GM18858 (cell line): ENCODE measurements around the gene CPXM1.

Source experiments
- ATAC-seq: cut with Tn5 transposase; IDR thresholded peaks from one replicate; pipeline ENCODE4 v1.9.1; 2021; ENCODE audit not compliant: unreplicated experiment

Gene CPXM1

DNA sequence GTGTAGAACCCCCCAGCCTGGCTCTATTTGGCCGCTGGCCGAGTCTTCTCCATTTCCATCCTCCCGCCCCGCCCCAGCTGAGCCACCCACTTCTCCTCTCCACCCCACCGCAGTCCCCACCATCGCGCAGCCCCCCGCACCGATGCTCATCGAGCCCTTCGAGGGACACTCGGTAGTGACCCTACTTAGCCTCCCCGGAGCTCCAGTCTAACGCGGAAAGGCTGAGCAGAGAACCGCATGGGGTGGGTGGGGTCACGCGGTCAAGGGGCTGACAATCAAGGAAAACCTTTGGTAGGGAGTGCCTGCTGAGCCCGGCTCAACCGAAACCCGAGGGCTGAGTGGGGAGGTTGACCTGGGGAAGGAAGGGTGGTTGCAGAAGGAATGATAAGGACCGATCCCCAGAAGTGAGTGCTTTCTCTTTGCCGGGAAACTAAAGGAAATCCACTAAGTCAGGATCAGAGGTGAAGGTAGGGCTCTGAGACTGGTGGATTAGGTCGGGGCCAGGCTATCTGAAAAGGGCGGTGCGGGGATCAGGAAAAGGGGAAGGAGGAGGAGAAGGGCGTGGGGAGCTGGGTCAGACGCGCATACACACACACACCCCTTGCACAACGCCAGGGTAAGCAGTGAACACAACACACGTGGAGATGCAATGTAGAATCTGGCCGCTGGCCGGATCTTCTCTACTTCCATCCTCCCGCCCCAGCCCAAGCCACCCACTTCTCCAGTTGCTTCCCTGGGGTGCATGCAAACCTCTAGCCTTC, 49.8 kb downstream of the CPXM1 start:
- no peak for ATAC-seq

DNA sequence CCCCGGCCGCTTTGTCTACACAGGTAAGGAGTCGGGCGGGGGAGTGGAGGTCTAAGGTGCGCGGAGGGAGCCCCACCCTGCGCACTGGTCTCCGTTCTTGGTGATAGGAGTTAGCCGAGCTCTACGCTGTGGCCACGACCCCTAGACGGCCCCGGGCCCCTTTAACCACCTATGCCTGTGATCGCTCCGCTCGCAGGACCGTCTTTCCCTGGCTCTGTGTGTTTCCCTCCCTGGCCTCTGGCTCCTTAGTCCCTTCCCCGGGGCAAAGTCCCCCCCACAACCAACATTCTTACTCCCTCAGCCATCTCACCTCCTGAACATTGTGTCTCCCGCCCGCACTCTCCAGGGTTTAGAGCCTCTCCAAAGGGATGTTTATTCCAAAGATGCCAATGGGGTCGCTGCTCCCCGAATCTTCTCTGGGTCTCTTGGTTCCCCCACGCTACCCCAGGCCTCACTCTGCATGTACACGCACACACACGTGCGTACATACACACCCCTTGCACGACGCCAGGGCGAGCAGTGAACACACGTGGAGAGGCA, 50.4 kb downstream of the CPXM1 start:
- ATAC-seq, result no peak

- no peak for ATAC-seq
These were observed 51.0 kb downstream of the CPXM1 start for GRCh38 chr20:2749343-2749950.

DNA sequence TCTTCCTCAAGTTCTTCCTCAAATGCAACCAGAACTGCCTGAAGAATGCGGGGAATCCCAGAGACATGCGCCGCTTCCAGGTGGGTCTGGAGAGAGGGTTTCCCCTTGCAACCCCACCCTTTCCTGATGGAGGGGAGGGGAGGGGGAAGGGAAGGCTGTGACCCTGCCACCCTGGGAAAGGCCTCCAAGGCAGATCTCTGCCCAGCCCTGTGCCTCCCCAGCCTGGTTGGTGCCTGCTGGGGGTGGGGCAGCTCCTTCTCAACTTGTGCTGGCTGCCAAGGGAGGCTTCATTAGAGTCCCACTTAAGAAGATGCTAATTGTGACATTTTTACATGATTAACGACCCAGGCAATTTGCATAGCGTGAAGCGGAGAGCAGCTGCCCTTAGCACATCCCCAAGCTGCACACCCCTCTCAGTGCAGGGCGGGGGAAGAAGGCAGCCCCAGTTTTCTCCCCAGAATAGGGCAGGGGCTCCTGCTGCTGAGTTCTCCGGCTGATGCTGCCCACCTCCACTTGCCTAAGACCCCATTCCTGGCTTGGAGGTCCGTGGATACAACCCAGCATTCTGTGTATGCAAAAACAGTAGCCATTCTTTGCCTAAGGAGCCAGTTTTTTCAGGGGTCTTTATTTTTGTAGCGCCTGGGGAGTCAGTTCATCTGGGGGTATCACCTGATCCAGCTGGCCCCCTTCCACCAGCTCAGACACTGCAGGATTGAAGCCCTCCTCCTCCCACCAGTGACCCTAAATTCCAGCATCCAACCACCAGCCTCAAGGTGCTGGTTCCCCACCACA, 51.7 kb downstream of the CPXM1 start:
- no peak for ATAC-seq

DNA sequence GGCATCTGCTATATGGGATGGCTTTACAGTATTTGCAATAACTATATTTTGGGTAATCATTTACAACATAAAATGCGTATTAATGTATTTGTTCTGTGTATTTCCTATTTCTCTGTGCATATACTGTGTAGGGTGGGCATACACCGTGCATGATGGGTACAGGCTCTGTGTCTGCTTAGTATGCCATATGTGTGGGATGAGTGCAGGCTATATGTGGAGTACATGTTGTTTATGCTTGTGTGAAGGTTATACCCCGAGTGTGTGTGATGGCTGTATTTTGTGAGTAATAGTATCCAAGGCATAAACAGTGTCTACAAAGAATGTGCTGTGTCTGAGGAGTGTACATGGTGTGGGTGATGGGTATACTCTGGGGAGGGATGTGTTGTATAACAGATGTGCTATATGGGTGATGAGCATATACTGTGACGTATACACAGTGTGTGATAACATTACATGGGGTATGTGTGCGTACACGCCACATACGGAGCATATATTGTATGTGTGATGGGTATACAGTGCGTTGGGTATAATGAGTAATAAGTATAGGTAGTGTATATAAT, 52.7 kb downstream of the CPXM1 start:
- ATAC-seq, result no peak

DNA sequence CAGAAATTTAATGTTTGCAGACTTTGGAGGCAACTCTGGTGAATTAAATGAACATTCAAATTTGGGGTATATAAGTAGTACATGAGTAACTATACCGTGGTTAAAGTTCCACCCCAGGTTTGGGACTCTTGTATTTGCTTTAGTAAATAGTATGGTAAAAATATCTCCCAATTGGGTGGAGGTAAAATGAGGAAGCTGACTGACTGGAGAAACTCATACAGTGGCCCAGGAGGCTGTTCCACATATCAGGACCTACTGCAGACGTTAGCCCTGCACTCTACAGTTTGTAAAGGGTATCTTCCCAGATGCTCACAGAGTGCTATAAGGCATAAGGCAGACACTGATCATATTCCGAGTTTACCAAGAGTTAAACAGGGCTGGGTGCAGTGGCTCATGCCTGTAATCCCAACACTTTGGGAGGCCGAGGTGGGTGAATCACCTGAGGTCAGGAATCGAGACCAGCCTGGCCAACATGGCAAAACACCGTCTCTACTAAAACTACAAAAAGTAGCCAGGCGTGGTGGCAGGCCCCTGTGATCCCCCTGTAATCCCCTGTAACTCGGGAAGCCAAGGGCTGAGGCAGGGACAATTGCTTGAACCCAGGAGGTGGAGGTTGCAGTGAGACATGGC, 53.7 kb downstream of the CPXM1 start:
- ATAC-seq, result no peak

DNA sequence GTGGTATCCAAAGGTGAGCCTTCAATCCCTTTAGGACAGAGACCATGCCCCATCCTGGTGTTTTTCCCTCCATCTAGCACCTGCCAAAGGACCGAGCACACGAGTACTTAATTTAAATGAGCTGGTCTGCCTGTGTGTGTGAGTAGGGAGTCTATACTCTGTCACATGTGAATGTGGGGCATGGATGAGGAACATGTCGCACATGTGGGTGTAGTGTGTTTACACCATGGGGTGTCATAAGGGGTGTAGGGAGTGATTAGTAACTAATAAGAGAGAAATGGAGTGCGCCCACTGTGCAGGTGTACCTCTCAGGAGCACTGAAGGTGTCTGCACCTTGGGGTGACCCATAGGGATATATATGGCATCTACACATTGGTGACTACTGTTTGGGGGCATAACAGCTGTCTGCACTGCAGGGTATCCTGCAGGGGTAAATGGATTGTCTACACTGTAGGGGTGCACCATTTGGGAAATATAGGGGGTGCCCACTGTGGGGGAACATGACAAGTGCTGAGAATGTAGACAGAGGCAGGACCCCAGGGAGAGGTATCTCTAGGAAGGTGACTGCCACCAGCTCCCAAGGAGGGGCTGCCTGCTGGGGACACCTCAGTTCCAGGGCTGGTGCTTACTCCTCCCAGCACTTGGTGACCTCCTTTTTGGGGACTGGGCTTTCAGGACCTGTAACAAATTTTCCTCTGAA, 54.3 kb downstream of the CPXM1 start:
- no peak for ATAC-seq

DNA sequence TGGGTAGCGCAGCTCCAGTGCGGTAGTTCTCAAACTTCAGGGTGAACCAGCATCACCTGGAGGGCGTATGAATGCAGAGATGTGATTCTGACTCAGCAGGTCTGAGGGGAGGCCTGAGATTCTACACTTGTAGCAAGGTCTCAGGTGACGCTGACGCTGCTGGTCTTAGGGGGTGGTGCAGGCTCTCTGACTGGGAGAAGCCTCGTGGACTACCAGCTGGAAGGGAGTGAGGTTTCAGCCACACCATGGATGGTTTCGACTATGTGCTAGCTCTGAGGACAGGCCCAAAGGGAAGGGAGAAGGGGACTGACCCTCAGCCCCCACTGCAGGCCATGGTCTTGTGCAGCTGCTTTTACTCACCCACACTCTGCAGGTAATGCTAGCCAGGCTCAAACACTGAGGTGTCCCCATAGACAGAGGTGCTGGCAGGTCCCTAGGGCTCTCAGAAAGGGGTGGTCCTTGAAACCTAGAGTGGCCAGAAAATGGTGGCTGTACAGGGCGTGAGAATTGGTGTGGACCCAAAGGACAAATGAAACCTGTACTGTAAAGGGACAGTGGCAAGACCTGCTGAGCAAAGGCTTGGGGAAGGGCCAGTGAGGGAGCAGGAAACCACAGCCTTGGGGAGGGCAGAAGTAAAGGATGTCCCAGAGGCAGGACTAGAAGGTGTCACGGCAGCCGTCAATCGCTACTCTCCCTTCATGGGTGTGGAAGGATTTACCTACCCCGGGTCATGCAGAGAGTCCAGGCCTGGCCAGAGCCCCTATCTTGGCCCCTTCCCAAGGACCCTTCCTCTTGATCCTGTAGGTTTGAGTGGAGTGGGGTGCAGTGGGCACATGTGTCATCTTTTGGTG, 55.1 kb downstream of the CPXM1 start:
- no peak for ATAC-seq
